Activated naive CD4-positive, alpha-beta T cell treated with anti-CD3 and anti-CD28 coated beads for 36 hours (primary cell): Measurements from ENCODE around the gene DNAJC1. TPM values are rescaled to one million over a fixed set of nuclear protein-coding genes. Genes with fewer than 3 reads are reported as not detected.

ENCODE experiments used
- CTCF ChIA-PET: fragments of 350-600 bp; sonication (Branson Sonifier 250); formaldehyde crosslinking; loops from one replicate; lab custom pipeline; 2021; ENCODE audit warnings: antibody characterized with exemption; lab: Charles Lee
- DNase-seq: peaks from one replicate; pipeline ENCODE4 v3.0.0-alpha.2; 2020
- H3K27ac Mint-ChIP-seq: one replicate; pipeline ENCODE4 v1.8.0; 2021; ENCODE audit warnings: mild to moderate bottlenecking, mixed read lengths
- H3K27me3 Mint-ChIP-seq: one replicate; pipeline ENCODE4 v1.8.0; 2021; ENCODE audit warnings: low read depth, mixed read lengths
- H3K36me3 Mint-ChIP-seq: one replicate; pipeline ENCODE4 v1.8.0; 2021; ENCODE audit warnings: low read depth, mixed read lengths
- H3K4me1 Mint-ChIP-seq: one replicate; pipeline ENCODE4 v1.8.0; 2021; ENCODE audit warnings: low read depth, mixed read lengths
- H3K4me3 Mint-ChIP-seq: one replicate; pipeline ENCODE4 v1.8.0; 2021; ENCODE audit warnings: mild to moderate bottlenecking, moderate library complexity, mixed read lengths
- H3K9me3 Mint-ChIP-seq: one replicate; pipeline ENCODE4 v1.8.0; 2021; ENCODE audit warnings: mixed read lengths
- intact Hi-C: fragments of 100-400 bp; cut with micrococcal nuclease; formaldehyde crosslinking; loops from one replicate; pipeline ENCODE4 v1.15.1; 2023
- total RNA-seq, 2 experiments: library from RNA; stranded (reverse); gene quantifications; one replicate each; pipeline ENCODE4 v1.2.3, GENCODE V29; 2021

Gene DNAJC1
- total RNA-seq, 2 experiments from 2014 or later = 18.0 to 18.8 TPM

DNA sequence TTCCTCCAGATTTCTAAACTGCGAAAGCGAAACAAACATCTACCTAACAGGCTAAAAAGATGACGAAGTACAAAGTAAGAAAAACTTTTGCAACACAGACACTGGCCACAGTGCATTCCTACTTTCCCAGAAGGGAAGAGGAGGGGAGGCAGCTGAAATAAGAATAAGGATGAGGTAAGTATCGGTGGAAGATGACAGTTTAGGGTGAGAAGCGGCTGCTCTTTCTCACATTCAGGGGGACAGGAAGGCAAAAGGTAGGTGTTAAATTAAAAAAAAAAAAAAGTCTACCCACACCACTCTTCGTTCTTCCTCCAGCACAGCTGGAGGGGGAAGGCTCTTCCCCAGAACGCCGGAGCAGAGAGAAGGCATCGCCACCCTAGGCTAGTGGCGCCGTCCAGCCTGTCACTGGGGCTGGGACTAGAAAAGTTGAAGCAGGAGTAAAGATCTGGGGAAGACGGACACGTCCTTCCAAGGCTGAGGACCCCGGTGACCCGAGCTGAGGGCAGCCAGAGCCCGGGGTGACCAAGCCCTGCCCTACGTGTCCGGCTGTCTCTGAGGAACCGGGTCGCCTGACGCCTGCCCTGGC, 846 bp downstream of the DNAJC1 start:
- intact Hi-C loops = loop anchor here (1.0 to 5.0 kb wide), 16 partner anchors 20 to 1435 kb away; partner anchors contain the start of genes COMMD3, MLLT10, MSRB2 and OTUD1
- H3K9me3 Mint-ChIP-seq = peaks cover 5% of the 10 kb centered on the region
- peak overlapping the region; percentile 84 for H3K27ac Mint-ChIP-seq
- DNase-seq = peak; percentile 34
- CTCF ChIA-PET = interaction anchor here (0.6 to 1.5 kb wide), 3 partner anchors 9 to 101 kb away, joined by 3 to 10 read pairs (median 3); no protein-coding TSS in a partner anchor
- peaks cover 5% of the 10 kb centered on the region for H3K27me3 Mint-ChIP-seq
- H3K4me3 Mint-ChIP-seq = peak overlapping the region; percentile 94
- H3K4me1 Mint-ChIP-seq = peaks cover 34% of the 10 kb centered on the region
- peaks cover 4% of the 10 kb centered on the region for H3K36me3 Mint-ChIP-seq

DNA sequence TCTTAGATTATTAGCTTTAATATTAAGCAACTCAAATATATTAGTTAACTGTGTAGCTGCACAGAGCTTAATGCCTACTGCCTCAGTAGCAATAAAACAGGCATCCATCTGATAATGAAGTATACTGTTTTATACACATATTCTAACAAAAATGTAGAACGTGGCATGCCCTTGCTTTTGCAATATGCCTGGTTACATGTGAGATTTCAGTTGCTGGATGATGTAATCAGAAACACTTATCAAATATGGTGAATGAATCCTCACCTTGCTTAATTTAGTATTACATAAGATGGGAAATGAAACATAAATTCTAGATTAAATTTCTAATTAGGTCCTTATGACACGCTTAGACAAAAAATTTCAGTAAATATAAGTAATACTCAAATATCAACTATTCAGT, 8.0 kb downstream of the DNAJC1 start:
- Mint-ChIP-seq H3K27me3 (no peaks in the 10 kb centered on the region), H3K9me3 (no peaks in the 10 kb centered on the region), H3K4me3 (no peak overlapping the region), H3K36me3 (no peaks in the 10 kb centered on the region), H3K4me1 (peaks cover 18% of the 10 kb centered on the region), H3K27ac (no peak overlapping the region)
- no peak for DNase-seq
- intact Hi-C loops = no loop called here
- CTCF ChIA-PET = interaction anchor here (1.4 kb wide), 1 partner anchor 994 kb away, joined by 4 read pairs; no protein-coding TSS in a partner anchor

- intact Hi-C loops = loop anchor here (1.0 kb wide), 2 partner anchors 428 to 996 kb away; no protein-coding TSS in a partner anchor
- Mint-ChIP-seq H3K9me3 (no peaks in the 10 kb centered on the region), H3K27ac (no peak overlapping the region), H3K36me3 (no peaks in the 10 kb centered on the region), H3K4me1 (peaks cover 12% of the 10 kb centered on the region), H3K4me3 (no peak overlapping the region), H3K27me3 (no peaks in the 10 kb centered on the region)
- no peak for DNase-seq
- CTCF ChIA-PET = interaction anchor here (0.5 to 2.6 kb wide), 21 partner anchors 9 to 996 kb away, joined by 3 to 13 read pairs (median 3); partner anchors contain the start of gene DNAJC1
These were observed 10.0 kb downstream of the DNAJC1 start for GRCh38 chr10:21993360-21994001.

- CTCF ChIA-PET = interaction anchor here (0.6 to 1.0 kb wide), 3 partner anchors 29 to 500 kb away, joined by 4 to 5 read pairs (median 4); no protein-coding TSS in a partner anchor
- Mint-ChIP-seq H3K4me1 (peaks cover 8% of the 10 kb centered on the region), H3K4me3 (no peak overlapping the region), H3K27me3 (no peaks in the 10 kb centered on the region), H3K27ac (no peak overlapping the region), H3K9me3 (no peaks in the 10 kb centered on the region), H3K36me3 (peaks cover 2% of the 10 kb centered on the region)
- DNase-seq = no peak
- intact Hi-C loops = no loop called here
These were observed 11.7 kb downstream of the DNAJC1 start for GRCh38 chr10:21991785-21992184.

DNA sequence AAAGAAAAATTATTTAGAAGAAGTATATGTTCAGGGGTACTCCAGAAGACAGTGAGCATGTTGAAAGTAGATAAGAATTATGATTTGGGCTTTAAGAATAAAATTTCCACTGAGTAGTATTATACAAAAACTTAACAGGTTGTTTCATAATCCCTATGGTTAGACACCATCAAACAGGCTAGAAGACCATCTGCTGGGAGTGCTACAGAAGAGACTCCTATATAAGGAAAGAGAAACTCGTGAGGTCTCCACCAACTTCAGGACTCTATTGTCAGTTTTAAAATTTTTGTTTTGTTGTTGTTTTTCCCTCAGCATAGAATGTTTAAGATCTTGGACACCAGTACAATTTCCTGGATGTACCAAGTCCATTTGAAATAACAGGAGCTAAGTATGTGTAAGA, 13.1 kb downstream of the DNAJC1 start:
- Mint-ChIP-seq H3K4me1 (peaks cover 2% of the 10 kb centered on the region), H3K27me3 (no peaks in the 10 kb centered on the region), H3K36me3 (peaks cover 2% of the 10 kb centered on the region), H3K4me3 (no peak overlapping the region), H3K9me3 (no peaks in the 10 kb centered on the region), H3K27ac (no peak overlapping the region)
- DNase-seq = no peak
- CTCF ChIA-PET = interaction anchor here (1.0 kb wide), 1 partner anchor 498 kb away, joined by 4 read pairs; no protein-coding TSS in a partner anchor
- intact Hi-C loops = no loop called here

DNA sequence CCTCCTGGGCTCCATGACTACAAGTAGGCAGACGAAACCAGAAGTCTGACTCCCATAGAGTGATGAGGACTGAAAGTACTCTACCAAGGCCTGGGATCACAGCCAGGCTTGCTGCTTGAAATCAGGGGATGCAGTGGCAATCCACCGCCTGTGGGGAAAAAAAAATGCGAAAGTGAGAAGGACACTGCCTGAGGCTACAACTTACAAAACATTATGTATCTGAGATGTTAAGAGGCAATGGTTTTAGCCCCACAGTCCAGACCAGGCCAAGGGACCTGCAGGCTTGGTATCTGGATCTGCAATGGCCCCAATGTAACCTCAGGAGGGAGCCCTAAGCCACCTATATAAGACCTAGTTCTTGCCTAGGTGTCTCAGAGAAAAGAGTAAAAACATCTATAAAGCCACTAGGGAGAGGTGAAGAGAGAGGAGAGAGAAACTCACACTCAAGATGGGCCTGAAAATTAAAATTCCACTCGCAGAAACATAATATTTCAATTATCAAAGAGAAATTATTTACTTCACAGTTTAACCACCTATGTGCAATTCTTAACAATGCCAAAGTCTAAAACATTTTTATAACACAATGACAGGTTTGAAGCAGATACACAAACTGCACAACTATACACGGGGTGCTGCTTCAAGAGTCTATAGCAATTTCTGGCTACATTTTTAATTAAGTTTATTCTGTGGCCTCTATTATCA, 13.9 kb downstream of the DNAJC1 start:
- H3K27me3 Mint-ChIP-seq = no peaks in the 10 kb centered on the region
- no peaks in the 10 kb centered on the region for H3K4me1 Mint-ChIP-seq
- H3K36me3 Mint-ChIP-seq = peaks cover 2% of the 10 kb centered on the region
- intact Hi-C loops = loop anchor here (1.0 kb wide), 2 partner anchors 432 to 998 kb away; no protein-coding TSS in a partner anchor
- peak; percentile 54 for DNase-seq
- H3K27ac Mint-ChIP-seq = no peak overlapping the region
- H3K9me3 Mint-ChIP-seq = no peaks in the 10 kb centered on the region
- H3K4me3 Mint-ChIP-seq = no peak overlapping the region
- CTCF ChIA-PET = interaction anchor here (0.8 kb wide), 1 partner anchor 428 kb away, joined by 3 read pairs; no protein-coding TSS in a partner anchor

DNA sequence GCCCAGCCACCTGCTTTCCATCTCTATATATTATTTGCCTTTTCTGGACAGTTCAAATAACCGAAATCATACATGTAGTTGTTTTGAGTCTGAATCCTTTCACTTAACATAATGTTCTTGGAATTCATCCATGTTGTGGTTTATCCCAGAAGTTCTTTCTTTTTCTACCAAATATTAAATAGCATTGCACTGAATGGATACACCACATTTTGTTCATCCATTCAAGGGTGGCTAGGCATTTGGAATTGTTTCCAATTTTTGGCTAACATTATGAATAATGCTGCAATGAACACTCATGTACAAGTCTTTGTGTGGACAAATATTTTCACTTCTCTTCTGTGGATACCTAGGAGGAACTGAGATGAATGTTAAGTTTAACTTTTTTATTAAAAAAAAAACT, 18.0 kb downstream of the DNAJC1 start:
- H3K4me1 Mint-ChIP-seq = peaks cover 4% of the 10 kb centered on the region
- CTCF ChIA-PET = no interaction called here
- intact Hi-C loops = no loop called here
- no peaks in the 10 kb centered on the region for H3K27me3 Mint-ChIP-seq
- H3K4me3 Mint-ChIP-seq = no peak overlapping the region
- H3K36me3 Mint-ChIP-seq = peaks cover 5% of the 10 kb centered on the region
- H3K9me3 Mint-ChIP-seq = no peaks in the 10 kb centered on the region
- no peak for DNase-seq
- H3K27ac Mint-ChIP-seq = no peak overlapping the region

DNA sequence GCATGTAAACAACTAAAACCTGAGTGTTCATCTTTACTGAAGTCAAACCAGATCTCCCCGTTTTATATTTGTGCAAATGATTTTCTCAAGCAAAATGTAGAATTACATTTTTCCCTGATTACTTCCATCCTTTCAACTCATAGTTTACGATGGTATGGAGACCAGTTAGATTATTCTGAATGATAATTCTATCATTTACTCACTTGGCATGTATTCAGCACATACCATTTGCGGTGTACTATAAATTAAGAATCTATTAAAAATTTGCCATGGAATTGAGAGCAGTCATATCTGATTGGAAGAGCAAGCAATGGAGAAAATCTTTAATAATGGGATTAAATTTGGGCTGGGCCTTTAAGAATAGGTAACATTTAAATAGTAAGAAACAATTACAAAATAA, 22.4 kb downstream of the DNAJC1 start:
- Mint-ChIP-seq H3K9me3 (no peaks in the 10 kb centered on the region), H3K27me3 (no peaks in the 10 kb centered on the region), H3K36me3 (peaks cover 3% of the 10 kb centered on the region), H3K4me1 (peaks cover 9% of the 10 kb centered on the region), H3K4me3 (no peak overlapping the region), H3K27ac (no peak overlapping the region)
- DNase-seq = no peak
- intact Hi-C loops = no loop called here
- CTCF ChIA-PET = no interaction called here

- H3K36me3 Mint-ChIP-seq = peaks cover 3% of the 10 kb centered on the region
- H3K27ac Mint-ChIP-seq = no peak overlapping the region
- H3K9me3 Mint-ChIP-seq = no peaks in the 10 kb centered on the region
- peaks cover 9% of the 10 kb centered on the region for H3K4me1 Mint-ChIP-seq
- intact Hi-C loops = no loop called here
- no peak for DNase-seq
- no peak overlapping the region for H3K4me3 Mint-ChIP-seq
- CTCF ChIA-PET = no interaction called here
- H3K27me3 Mint-ChIP-seq = no peaks in the 10 kb centered on the region
These were observed 22.8 kb downstream of the DNAJC1 start for GRCh38 chr10:21980691-21981090.

DNA sequence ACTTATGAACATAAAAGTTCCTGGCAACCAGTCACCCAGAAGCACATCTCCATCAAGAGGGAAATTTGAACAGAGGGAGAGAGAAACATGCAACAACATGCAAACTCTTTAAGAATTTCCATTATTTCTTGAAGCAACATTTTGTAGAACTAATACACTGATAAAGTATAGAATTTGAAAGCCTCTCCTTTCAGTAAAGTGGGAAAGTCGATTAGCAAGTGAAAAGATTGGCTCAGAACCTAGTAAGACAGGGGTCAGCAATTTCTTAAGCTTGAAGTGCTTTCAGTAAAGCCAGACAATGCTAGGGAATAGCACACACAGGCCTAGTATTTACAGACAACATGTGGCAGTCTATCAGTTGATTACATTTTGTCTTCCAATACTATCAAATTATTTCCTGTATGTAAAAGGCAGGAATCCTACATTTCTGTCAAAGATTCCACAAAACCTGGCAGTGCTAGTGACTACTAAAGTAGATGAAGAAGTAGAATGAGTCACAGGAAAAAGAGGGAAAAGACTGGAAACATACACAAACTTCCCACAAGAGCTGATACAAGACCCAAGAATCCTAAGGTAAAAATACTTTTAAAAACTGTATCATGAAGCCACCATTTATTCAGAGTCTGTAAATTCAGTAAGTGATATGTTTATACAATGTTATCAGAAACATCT, 25.2 kb downstream of the DNAJC1 start:
- no peak overlapping the region for H3K27ac Mint-ChIP-seq
- H3K4me3 Mint-ChIP-seq = no peak overlapping the region
- no peak for DNase-seq
- H3K9me3 Mint-ChIP-seq = no peaks in the 10 kb centered on the region
- H3K4me1 Mint-ChIP-seq = peaks cover 11% of the 10 kb centered on the region
- no peaks in the 10 kb centered on the region for H3K27me3 Mint-ChIP-seq
- intact Hi-C loops = no loop called here
- peaks cover 3% of the 10 kb centered on the region for H3K36me3 Mint-ChIP-seq
- CTCF ChIA-PET = interaction anchor here (0.5 kb wide), 1 partner anchor 68 kb away, joined by 3 read pairs; no protein-coding TSS in a partner anchor

- H3K4me3 Mint-ChIP-seq = no peak overlapping the region
- H3K27me3 Mint-ChIP-seq = no peaks in the 10 kb centered on the region
- H3K27ac Mint-ChIP-seq = no peak overlapping the region
- DNase-seq = no peak
- H3K9me3 Mint-ChIP-seq = no peaks in the 10 kb centered on the region
- intact Hi-C loops = no loop called here
- peaks cover 15% of the 10 kb centered on the region for H3K4me1 Mint-ChIP-seq
- no peaks in the 10 kb centered on the region for H3K36me3 Mint-ChIP-seq
- CTCF ChIA-PET = no interaction called here
These were observed 26.8 kb downstream of the DNAJC1 start for GRCh38 chr10:21976739-21977138.

DNA sequence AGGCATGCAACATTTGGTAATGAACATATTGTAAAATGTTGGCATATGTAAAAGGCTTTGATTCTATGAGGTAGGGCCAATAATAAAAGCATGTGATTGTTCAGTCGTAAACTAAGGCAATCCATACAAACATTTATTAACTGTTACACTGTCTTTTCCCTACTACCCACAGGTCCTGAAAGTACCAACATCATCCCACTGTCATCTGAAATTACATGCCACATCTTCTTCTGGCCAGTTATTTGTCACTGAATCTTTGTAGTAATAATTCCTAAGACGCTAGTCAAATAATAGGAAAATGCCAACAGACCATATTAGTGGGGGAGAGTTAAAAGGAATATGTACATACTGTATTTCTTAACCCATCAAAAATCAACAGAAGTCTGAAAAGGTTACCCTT, 27.2 kb downstream of the DNAJC1 start:
- Mint-ChIP-seq H3K36me3 (no peaks in the 10 kb centered on the region), H3K27ac (no peak overlapping the region), H3K4me1 (peaks cover 14% of the 10 kb centered on the region), H3K27me3 (no peaks in the 10 kb centered on the region), H3K4me3 (no peak overlapping the region), H3K9me3 (no peaks in the 10 kb centered on the region)
- DNase-seq = no peak
- CTCF ChIA-PET = no interaction called here
- intact Hi-C loops = no loop called here
